Pancreas (tissue), 10 donors: ENCODE data around the gene COL28A1. TPM values are rescaled to one million over a fixed set of nuclear protein-coding genes. Genes with fewer than 3 reads are reported as not detected.

Source experiments
- ATAC-seq, 4 donors: fragments of 200-7000 bp; cut with Tn5 transposase; one replicate each; pipeline versions ENCODE4 v1.8.0 to v1.9.1; 2020; ENCODE audit warnings: mild to moderate bottlenecking in 4 of 4, moderate library complexity in 4 of 4
- DNase-seq, 6 donors: peaks; one replicate each; pipeline ENCODE4 v3.0.0-alpha.2; 2020
- FAIRE-seq: peaks from 2 replicates; lab custom pipeline; 2012; peaks lifted over from hg19 to GRCh38; lab: Jason Lieb, UNC
- H3K27ac ChIP-seq, 4 donors: fragments of 200-600 bp; sonication (generic); 1 replicate in 3 of 4; 2 replicates in 1 of 4; pipeline versions ENCODE4 v1.5.0 to v1.8.0; 2020
- H3K27me3 ChIP-seq, 4 donors: fragments of 200-600 bp; one replicate each; pipeline ENCODE4 v1.8.0; 2021
- H3K36me3 ChIP-seq, 3 donors: fragments of 200-600 bp; sonication (generic) in 1 of 3; one replicate each; pipeline versions ENCODE4 v1.5.0 to v1.8.0; 2020 to 2021
- H3K4me1 ChIP-seq, 3 donors: fragments of 200-600 bp; one replicate each; pipeline ENCODE4 v1.8.0; 2021
- H3K4me3 ChIP-seq, 4 donors: fragments of 200-600 bp; sonication (generic) in 2 of 4; one replicate each; pipeline versions ENCODE4 v1.5.0 to v1.8.0; 2020 to 2021
- H3K9me3 ChIP-seq, 4 donors: fragments of 200-600 bp; one replicate each; pipeline ENCODE4 v1.8.0; 2021
- WGBS, 2 donors: extraction: QIAGEN DNeasy Blood & Tissue Kit; methylation state at CpG; one replicate each; pipeline ENCODE4 v1.1.7; 2013; 5-methylcytosine and 5-hydroxymethylcytosine counted together
- intact Hi-C, 3 donors: fragments of 100-400 bp; cut with DNase I; formaldehyde crosslinking; loops; one replicate each; pipeline versions ENCODE4 v1.11.1 to v1.14.2; 2022
- polyA plus RNA-seq, 2 donors: library from polyadenylated mRNA; stranded (reverse); fragments of 200-250 nt; gene quantifications; one replicate each; pipeline ENCODE4 v1.2.3, GENCODE V29; 2013
- total RNA-seq, 6 donors: library from RNA; stranded (reverse); fragmentation: NEBNext Ultra II Directional in 4 of 6; extraction: Animal tissue kit (Norgen Biotek cat#: 25700) in 4 of 6; gene quantifications; one replicate each; pipeline versions ENCODE4 v1.2.1 to v1.2.4, GENCODE V29; 2021 to 2023
- TF ChIP-seq, protein P1 (sequence below), 4 donors: fragments of 200-600 bp; sonication (generic) in 3 of 4; IDR thresholded peaks; one replicate each; pipeline versions ENCODE4 v1.5.0 to v1.8.0; 2021; ENCODE audit warnings: antibody characterized with exemption in 4 of 4
- donor health status: healthy with polysubstance abuse.
- donor health status: DM: no; HTN: no; CAD: no; lungs with moderate emphysema.
- donor health status: DM: no; HTN: no; CAD: no.
- donor health status: control.
- donor health status: control.
- donor health status: Bipolar disorder and iron deficiency.
- donor health status: DM: yes; HTN: yes; CAD: no.
- donor health status: DM: no; HTN: no; CAD: no.
- donor health status: DM: no; HTN: no; CAD: no.
- donor health status: DM: yes; HTN: yes; CAD: no.

COL28A1 gene
- total and polyA plus RNA-seq, 8 donors = 0.84 to 14.4 (median 3.5) TPM

DNA sequence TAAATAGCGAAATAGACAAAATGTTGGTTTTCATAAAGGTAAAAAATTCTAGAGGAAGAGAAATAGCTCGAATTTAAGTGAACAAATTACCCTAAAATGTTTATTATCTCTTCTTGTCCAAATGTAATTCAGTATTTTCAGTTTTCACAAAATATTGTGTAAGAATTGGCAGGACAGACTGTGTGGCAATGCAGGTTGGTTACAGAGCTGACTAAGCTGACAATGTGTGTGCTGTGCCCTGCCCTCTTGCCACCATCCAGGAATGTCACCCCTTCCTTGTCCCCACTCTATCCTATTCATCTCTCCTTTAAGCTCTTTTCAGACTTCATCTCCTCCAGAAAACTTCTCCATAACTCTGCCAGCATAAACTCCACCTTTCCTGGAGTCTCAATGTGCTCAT lies 46.1 kb downstream of the COL28A1 start:
- ATAC-seq (no peak), DNase-seq (no peak), FAIRE-seq (no peak)
- peaks cover 0 to 16% (median 0%) of the 10 kb centered on the region in 3 donors for H3K36me3 ChIP-seq
- no peaks in the 10 kb centered on the region for H3K27me3 ChIP-seq
- no peaks in the 10 kb centered on the region for H3K9me3 ChIP-seq
- TF ChIP-seq, protein P1, sequence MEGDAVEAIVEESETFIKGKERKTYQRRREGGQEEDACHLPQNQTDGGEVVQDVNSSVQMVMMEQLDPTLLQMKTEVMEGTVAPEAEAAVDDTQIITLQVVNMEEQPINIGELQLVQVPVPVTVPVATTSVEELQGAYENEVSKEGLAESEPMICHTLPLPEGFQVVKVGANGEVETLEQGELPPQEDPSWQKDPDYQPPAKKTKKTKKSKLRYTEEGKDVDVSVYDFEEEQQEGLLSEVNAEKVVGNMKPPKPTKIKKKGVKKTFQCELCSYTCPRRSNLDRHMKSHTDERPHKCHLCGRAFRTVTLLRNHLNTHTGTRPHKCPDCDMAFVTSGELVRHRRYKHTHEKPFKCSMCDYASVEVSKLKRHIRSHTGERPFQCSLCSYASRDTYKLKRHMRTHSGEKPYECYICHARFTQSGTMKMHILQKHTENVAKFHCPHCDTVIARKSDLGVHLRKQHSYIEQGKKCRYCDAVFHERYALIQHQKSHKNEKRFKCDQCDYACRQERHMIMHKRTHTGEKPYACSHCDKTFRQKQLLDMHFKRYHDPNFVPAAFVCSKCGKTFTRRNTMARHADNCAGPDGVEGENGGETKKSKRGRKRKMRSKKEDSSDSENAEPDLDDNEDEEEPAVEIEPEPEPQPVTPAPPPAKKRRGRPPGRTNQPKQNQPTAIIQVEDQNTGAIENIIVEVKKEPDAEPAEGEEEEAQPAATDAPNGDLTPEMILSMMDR (IDR thresholded peaks at IDR 0.05) = no peak
- H3K4me1 ChIP-seq = no peaks in the 10 kb centered on the region
- intact Hi-C loops = no loop called here
- WGBS, 2 donors = 91 to 93% methylated on average over 2 of the region's 2 CpGs
- no peak overlapping the region for H3K4me3 ChIP-seq
- H3K27ac ChIP-seq = no peak overlapping the region

DNA sequence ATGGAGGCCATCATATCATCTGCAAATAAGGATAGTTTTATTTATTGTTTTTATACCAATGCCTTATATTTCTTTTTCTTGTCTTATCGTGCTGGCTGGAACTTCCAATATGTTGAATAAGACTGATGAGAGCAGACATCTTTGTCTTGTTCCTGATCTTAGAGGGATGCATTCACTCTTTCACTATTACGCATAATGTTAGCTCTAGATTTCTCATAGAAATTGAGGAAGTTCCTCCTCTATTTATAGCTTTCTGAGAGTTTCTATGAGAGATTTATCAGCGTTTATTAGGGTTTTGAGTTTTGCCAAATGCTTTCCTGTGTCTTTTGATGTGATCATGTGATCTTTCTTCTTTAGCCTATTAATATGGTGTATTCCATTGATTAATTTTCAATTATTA lies 49.3 kb downstream of the COL28A1 start:
- DNase-seq = no peak
- 95 to 98% methylated on average over 3 of the region's 3 CpGs for WGBS, 2 donors
- H3K27me3 ChIP-seq = no peaks in the 10 kb centered on the region
- no peak for FAIRE-seq
- H3K4me3 ChIP-seq = no peak overlapping the region
- H3K27ac ChIP-seq = no peak overlapping the region
- no peaks in the 10 kb centered on the region for H3K4me1 ChIP-seq
- H3K9me3 ChIP-seq = no peaks in the 10 kb centered on the region
- ATAC-seq = no peak
- intact Hi-C loops = no loop called here
- TF ChIP-seq, protein P1 (IDR thresholded peaks at IDR 0.05) = no peak
- peaks cover 0 to 16% (median 0%) of the 10 kb centered on the region in 3 donors for H3K36me3 ChIP-seq

DNA sequence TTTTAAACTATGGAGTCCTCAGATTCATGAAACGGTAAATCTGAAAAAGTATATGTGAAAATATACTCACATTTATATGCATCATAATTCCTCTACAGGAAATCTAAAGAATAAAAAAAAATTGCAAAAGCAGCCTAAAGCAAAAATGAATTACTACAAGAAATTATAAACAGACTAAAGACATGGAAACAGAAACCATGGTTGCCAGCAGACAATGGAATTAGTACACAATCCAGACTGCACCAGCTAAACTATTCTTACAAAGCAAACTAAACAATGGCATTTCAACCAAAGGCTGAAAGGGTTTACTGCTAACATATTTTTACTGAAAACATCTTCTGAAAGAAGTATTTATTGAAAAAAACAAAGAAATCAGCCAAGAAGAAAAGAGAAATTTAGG lies 51.6 kb downstream of the COL28A1 start:
- no peak for FAIRE-seq
- Histone ChIP-seq H3K4me1 (no peaks in the 10 kb centered on the region), H3K36me3 (peaks cover 0 to 6% (median 0%) of the 10 kb centered on the region in 3 donors), H3K9me3 (no peaks in the 10 kb centered on the region), H3K27ac (no peak overlapping the region), H3K4me3 (no peak overlapping the region), H3K27me3 (no peaks in the 10 kb centered on the region)
- WGBS, 2 donors = 96 to 97% methylated on average over 1 of the region's 1 CpG
- ATAC-seq = no peak
- TF ChIP-seq, protein P1 (IDR thresholded peaks at IDR 0.05) = no peak
- no peak for DNase-seq
- intact Hi-C loops = no loop called here

DNA sequence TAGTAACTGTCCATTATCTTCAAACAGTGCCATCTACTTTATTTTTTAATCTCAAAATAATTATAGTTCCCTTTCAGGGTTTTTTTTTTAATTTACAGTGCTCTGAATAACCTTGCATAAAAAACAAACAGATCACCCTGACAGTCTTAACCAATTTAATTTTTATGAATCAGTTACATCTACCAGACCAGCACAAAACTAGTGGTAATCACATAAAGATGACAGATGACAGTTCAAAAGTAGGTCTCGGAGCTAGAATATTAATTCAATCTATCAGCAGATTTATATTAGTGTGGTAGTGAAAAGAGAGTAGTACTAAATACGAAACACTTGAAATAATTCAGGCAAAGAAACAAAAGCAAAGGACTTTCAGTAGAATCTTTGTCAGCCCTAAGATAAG lies 53.9 kb downstream of the COL28A1 start:
- intact Hi-C loops = no loop called here
- H3K27ac ChIP-seq = no peak overlapping the region
- H3K36me3 ChIP-seq = no peaks in the 10 kb centered on the region
- WGBS, 2 donors = 92 to 93% methylated on average over 2 of the region's 2 CpGs
- no peak for FAIRE-seq
- ATAC-seq = no peak
- no peaks in the 10 kb centered on the region for H3K9me3 ChIP-seq
- H3K27me3 ChIP-seq = no peaks in the 10 kb centered on the region
- H3K4me1 ChIP-seq = no peaks in the 10 kb centered on the region
- TF ChIP-seq, protein P1 (IDR thresholded peaks at IDR 0.05) = no peak
- no peak overlapping the region for H3K4me3 ChIP-seq
- no peak for DNase-seq

DNA sequence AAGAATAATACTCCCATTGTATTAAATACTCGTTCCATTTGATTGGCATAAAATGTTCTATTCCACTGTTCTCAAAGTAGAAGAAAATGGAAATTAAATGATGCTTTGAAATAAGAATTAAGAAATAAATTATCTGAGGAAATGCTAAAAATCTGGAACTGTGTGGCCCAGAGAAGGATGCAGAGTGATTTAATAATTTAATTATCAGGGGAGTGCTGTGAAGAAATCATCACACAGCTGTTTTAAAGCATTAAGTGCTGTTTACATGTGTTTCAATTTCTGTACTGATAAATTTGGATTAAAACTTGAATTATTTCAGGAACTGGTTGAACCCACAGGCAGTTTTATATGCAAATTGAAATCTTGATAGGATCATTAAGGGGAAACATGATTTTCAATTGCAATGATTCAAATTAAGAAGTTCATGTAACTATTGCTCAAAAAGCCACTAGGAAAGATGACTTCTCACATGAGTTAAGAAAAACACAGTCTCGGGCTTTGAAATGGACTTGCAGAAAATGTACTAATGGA lies 56.3 kb downstream of the COL28A1 start:
- Histone ChIP-seq H3K4me3 (no peak overlapping the region), H3K9me3 (no peaks in the 10 kb centered on the region), H3K4me1 (no peaks in the 10 kb centered on the region), H3K36me3 (peaks cover 0 to under 1% (median 0%) of the 10 kb centered on the region in 3 donors), H3K27ac (no peak overlapping the region), H3K27me3 (no peaks in the 10 kb centered on the region)
- ATAC-seq (no peak), DNase-seq (no peak), FAIRE-seq (no peak)
- 86 to 90% methylated on average over 2 of the region's 2 CpGs for WGBS, 2 donors
- intact Hi-C loops = no loop called here
- TF ChIP-seq, protein P1 (IDR thresholded peaks at IDR 0.05) = no peak
